Measurements from ENCODE around the gene NMNAT3. TPM values are rescaled to one million over a fixed set of nuclear protein-coding genes. Genes with fewer than 3 reads are reported as not detected.

NMNAT3 gene
- total and polyA plus RNA-seq, 2 experiments from 2014 or later = 8.3 to 9.2 TPM

DNA sequence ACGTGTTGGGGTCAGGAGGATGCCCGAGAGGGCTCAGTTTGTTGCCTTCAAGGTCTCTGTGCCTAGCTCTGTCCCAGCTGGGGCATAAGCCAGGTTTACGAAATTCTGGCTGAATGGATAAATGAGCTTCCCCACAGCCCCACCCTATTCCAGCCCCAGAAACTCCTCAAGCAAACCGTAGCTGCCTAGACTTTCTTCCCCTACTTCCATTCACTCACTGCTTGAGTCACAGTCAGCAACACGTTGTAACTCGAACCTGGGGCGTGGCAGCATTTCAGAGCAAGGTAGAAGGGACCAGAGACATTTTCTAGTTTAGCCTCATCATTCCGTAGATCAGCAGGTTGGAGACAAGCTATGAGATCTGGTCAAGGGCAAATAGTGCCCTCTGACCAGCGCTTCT is 24.2 kb downstream of the NMNAT3 start (continued):
- no peak for TF ChIP-seq ZNF462 (CRISPR knock-in tag; IDR thresholded peaks at IDR 0.05)
- no peak for TF ChIP-seq ETS1 (IDR thresholded peaks at IDR 0.05)
- no peak for TF ChIP-seq ZNF331 (CRISPR knock-in tag; IDR thresholded peaks at IDR 0.05; ENCODE audit: low read depth)
- no peak for TF ChIP-seq STAT1 (IDR thresholded peaks at IDR 0.05; ENCODE audit: unreplicated experiment)
- no peak for TF ChIP-seq EZH2 (IDR thresholded peaks at IDR 0.05; ENCODE audit: low read depth, unreplicated experiment)
- no peak for TF ChIP-seq NANOG (IDR thresholded peaks at IDR 0.05; ENCODE audit: borderline replicate concordance)
- TF ChIP-seq CREB1 (CRISPR knock-in tag; IDR thresholded peaks at IDR 0.05; ENCODE audit: low read depth) = no peak
- TF ChIP-seq EZH2phosphoT487 (IDR thresholded peaks at IDR 0.05; ENCODE audit: unreplicated experiment) = no peak

GRCh38 chr3:139652561-139652960 is 25.2 kb downstream of the NMNAT3 start:
- Histone ChIP-seq H3K9me2 (ENCODE audit: insufficient read depth) (0 out of 2 replicates have a peak, but pooled peaks cover 3% of the 10 kb centered on the region), H4K20me1 (replicated peaks; ENCODE audit: insufficient read depth) (no peaks in the 10 kb centered on the region), H3K27ac (ENCODE audit: low read depth) (no peak overlapping the region), H3F3A (replicated peaks; ENCODE audit: low read depth) (no peaks in the 10 kb centered on the region), H3K4me3 (no peak overlapping the region), H3K36me3 (ENCODE audit: insufficient read depth) (no peaks in the 10 kb centered on the region), H2AFZ (no peak overlapping the region), H3K4me1 (ENCODE audit: insufficient read depth) (peaks cover 36% of the 10 kb centered on the region), H3K27me3 (ENCODE audit: insufficient read depth) (no peaks in the 10 kb centered on the region), H3K4me2 (no peak overlapping the region), H3K79me2 (replicated peaks; ENCODE audit: insufficient read depth) (no peaks in the 10 kb centered on the region)
- Mint-ChIP-seq H3K27me3 (ENCODE audit: insufficient read depth, low read depth, poor library complexity) (peaks cover 6% of the 10 kb centered on the region), H3K36me3 (ENCODE audit: low read depth) (no peaks in the 10 kb centered on the region), H3K9me3 (no peaks in the 10 kb centered on the region), H3K4me1 (peaks cover 25% of the 10 kb centered on the region), H3K27ac (no peak overlapping the region), H3K4me3 (no peak overlapping the region)
- no peak for DNase-seq (ENCODE audit: low spot score)
- no peak for TF ChIP-seq EZH2 (IDR thresholded peaks at IDR 0.05; ENCODE audit: low read depth, unreplicated experiment)
- TF ChIP-seq, protein P1, sequence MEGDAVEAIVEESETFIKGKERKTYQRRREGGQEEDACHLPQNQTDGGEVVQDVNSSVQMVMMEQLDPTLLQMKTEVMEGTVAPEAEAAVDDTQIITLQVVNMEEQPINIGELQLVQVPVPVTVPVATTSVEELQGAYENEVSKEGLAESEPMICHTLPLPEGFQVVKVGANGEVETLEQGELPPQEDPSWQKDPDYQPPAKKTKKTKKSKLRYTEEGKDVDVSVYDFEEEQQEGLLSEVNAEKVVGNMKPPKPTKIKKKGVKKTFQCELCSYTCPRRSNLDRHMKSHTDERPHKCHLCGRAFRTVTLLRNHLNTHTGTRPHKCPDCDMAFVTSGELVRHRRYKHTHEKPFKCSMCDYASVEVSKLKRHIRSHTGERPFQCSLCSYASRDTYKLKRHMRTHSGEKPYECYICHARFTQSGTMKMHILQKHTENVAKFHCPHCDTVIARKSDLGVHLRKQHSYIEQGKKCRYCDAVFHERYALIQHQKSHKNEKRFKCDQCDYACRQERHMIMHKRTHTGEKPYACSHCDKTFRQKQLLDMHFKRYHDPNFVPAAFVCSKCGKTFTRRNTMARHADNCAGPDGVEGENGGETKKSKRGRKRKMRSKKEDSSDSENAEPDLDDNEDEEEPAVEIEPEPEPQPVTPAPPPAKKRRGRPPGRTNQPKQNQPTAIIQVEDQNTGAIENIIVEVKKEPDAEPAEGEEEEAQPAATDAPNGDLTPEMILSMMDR (conservative IDR thresholded peaks at IDR 0.05; ENCODE audit: low read depth in 2 of 2) = 0 out of 4 replicates have a peak, but pooled peaks of 1 of the 2 experiments have one; percentile 10
- no peak for ATAC-seq

Data from GM23338 (cell line).